Measurements from ENCODE around the gene TMEM132D.
A peak's percentile ranks its signal among the peaks of the same experiment; 100 is the strongest.
"Not testable (repeated sequence)": the region's sequence is repeated elsewhere in the genome, so short reads cannot be mapped to it uniquely, and the experiment has no call there.

TMEM132D gene

DNA sequence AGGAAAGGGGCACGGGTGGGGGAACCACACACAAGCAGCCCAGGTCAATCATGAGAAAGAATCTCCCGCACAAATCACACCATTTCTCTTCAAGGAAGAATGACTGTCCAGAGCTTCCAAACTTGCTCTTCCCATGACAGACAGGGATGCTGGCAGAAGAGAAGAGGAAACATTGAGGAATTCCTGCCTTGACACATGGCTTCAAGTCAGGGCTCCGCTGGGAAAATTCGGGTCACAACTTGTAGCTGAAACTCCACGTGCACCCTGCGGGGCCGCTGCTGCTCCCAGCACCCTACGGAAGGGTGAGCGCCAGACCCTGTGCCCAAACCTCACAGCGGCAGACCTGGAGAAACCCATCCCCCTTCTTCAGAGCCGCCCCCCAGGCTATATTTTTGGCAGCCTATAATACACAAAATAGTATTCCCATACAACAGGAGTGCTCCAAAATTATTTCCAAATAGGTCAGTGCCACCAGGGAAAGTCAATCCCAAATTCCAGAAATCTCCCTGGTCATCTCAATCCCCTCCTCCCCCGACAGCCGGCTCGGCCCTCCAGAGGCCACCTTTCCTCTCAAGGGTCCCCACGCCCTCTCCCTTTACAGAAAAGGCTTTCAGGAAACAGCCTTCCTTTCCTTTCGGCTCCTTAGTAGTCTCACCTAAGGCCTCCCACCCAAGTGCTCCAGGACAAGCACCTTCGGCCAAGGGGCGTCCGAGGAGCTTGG, 1.3 kb downstream of the TMEM132D start:
- Histone ChIP-seq H3K4me1 (ENCODE audit: insufficient read depth, low read length) (peaks cover 11% of the 10 kb centered on the region; the same call in 1 of the 2 replicates), H3K27ac (ENCODE audit: low read length) (no peak overlapping the region), H3K27me3 (ENCODE audit: insufficient read depth, low read length) (peaks cover 74% of the 10 kb centered on the region), H3K9ac (ENCODE audit: low read depth, low read length) (peak overlapping the region; percentile 59; the same call in 1 of the 2 replicates), H3K4me3 (ENCODE audit: low read length) (peak overlapping the region; percentile 84), H3K9me3 (ENCODE audit: insufficient read depth, low read depth, low read length) (no peaks in the 10 kb centered on the region), H3K36me3 (ENCODE audit: insufficient read depth, low read depth, low read length) (no peaks in the 10 kb centered on the region)

DNA sequence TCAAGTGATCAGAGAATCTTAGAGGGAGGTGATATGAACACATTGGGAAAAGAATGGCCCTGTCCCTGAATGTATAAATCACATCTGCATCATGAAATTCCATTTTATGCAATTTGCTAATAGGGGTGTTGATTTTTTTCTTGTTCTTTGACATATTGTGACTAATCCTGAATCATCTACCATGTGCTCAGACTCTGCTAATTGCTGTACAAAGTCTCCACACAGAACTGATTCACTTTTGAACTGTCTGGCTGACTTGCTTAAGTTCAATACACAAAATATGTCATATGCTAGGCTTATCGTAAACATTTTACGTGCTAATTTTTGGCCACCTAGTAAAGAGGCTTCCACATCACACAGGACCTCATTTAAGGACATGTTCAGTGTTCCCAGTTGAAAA, 2.6 kb downstream of the TMEM132D start:
- no peaks in the 10 kb centered on the region for H3K36me3 ChIP-seq (ENCODE audit: insufficient read depth, low read depth, low read length)
- H3K27me3 ChIP-seq (ENCODE audit: insufficient read depth, low read length), result peaks cover 61% of the 10 kb centered on the region
- H3K4me3 ChIP-seq (ENCODE audit: low read length), result peak overlapping the region; percentile 84; the same call in 1 of the 2 replicates
- no peaks in the 10 kb centered on the region for H3K9me3 ChIP-seq (ENCODE audit: insufficient read depth, low read depth, low read length)
- no peak overlapping the region for H3K9ac ChIP-seq (ENCODE audit: low read depth, low read length)
- no peak overlapping the region for H3K27ac ChIP-seq (ENCODE audit: low read length)
- H3K4me1 ChIP-seq (ENCODE audit: insufficient read depth, low read length), result peaks cover 15% of the 10 kb centered on the region; the same call in 1 of the 2 replicates

DNA sequence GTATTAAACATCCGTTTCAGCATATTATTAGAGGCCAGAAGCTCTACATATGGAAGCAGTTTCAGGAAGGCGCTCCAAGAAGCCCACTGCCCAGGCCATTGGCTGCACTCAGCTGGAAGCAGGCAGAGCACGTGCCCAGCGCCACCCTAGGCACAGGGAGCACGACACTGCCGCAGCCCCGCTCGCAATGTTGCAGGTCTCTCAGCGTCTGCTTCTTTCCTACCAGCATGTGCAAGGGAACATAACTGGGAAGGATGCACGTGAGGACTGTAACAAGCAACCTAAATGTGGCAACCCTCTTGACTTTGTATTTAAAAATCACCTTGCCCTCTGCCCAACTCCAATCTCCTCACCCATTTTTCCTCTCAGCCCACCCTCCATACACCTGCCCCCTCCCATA, 3.5 kb downstream of the TMEM132D start:
- H3K4me3 ChIP-seq (ENCODE audit: low read length), result no peak overlapping the region
- H3K9me3 ChIP-seq (ENCODE audit: insufficient read depth, low read depth, low read length), result no peaks in the 10 kb centered on the region
- H3K27me3 ChIP-seq (ENCODE audit: insufficient read depth, low read length), result peaks cover 51% of the 10 kb centered on the region
- H3K9ac ChIP-seq (ENCODE audit: low read depth, low read length), result no peak overlapping the region
- H3K4me1 ChIP-seq (ENCODE audit: insufficient read depth, low read length), result peaks cover 15% of the 10 kb centered on the region; the same call in 1 of the 2 replicates
- H3K27ac ChIP-seq (ENCODE audit: low read length), result no peak overlapping the region
- no peaks in the 10 kb centered on the region for H3K36me3 ChIP-seq (ENCODE audit: insufficient read depth, low read depth, low read length)

- H3K27me3 ChIP-seq (ENCODE audit: insufficient read depth, low read length), result peaks cover 39% of the 10 kb centered on the region
- H3K9ac ChIP-seq (ENCODE audit: low read depth, low read length); H3K9me3 ChIP-seq (ENCODE audit: insufficient read depth, low read depth, low read length); H3K27ac ChIP-seq (ENCODE audit: low read length); H3K36me3 ChIP-seq (ENCODE audit: insufficient read depth, low read depth, low read length); H3K4me3 ChIP-seq (ENCODE audit: low read length): not testable (repeated sequence)
- peaks cover 15% of the 10 kb centered on the region; the same call in 1 of the 2 replicates for H3K4me1 ChIP-seq (ENCODE audit: insufficient read depth, low read length)
Measured at GRCh38 chr12:129899045-129899444, 4.8 kb downstream of the TMEM132D start.

GRCh38 chr12:129893691-129894090, 10.1 kb downstream of the TMEM132D start:
- no peak overlapping the region for H3K4me3 ChIP-seq (ENCODE audit: low read length)
- H3K9ac ChIP-seq (ENCODE audit: low read depth, low read length), result no peak overlapping the region
- H3K4me1 ChIP-seq (ENCODE audit: insufficient read depth, low read length), result 0 out of 2 replicates have a peak, but pooled peaks cover 4% of the 10 kb centered on the region
- no peaks in the 10 kb centered on the region for H3K9me3 ChIP-seq (ENCODE audit: insufficient read depth, low read depth, low read length)
- no peaks in the 10 kb centered on the region for H3K27me3 ChIP-seq (ENCODE audit: insufficient read depth, low read length)
- H3K27ac ChIP-seq (ENCODE audit: low read length), result no peak overlapping the region
- H3K36me3 ChIP-seq (ENCODE audit: insufficient read depth, low read depth, low read length), result no peaks in the 10 kb centered on the region; the same call in 1 of the 2 replicates

- no peak overlapping the region for H3K9ac ChIP-seq (ENCODE audit: low read depth, low read length)
- H3K36me3 ChIP-seq (ENCODE audit: insufficient read depth, low read depth, low read length), result no peaks in the 10 kb centered on the region; the same call in 1 of the 2 replicates
- no peaks in the 10 kb centered on the region for H3K27me3 ChIP-seq (ENCODE audit: insufficient read depth, low read length)
- H3K9me3 ChIP-seq (ENCODE audit: insufficient read depth, low read depth, low read length), result no peaks in the 10 kb centered on the region; the same call in 1 of the 2 replicates
- no peak overlapping the region for H3K27ac ChIP-seq (ENCODE audit: low read length)
- H3K4me1 ChIP-seq (ENCODE audit: insufficient read depth, low read length), result no peaks in the 10 kb centered on the region
- no peak overlapping the region for H3K4me3 ChIP-seq (ENCODE audit: low read length)
Measured at GRCh38 chr12:129887101-129887500, 16.7 kb downstream of the TMEM132D start.

GRCh38 chr12:129886541-129886940, 17.3 kb downstream of the TMEM132D start:
- H3K27ac ChIP-seq (ENCODE audit: low read length), result no peak overlapping the region
- no peaks in the 10 kb centered on the region for H3K27me3 ChIP-seq (ENCODE audit: insufficient read depth, low read length)
- no peaks in the 10 kb centered on the region; the same call in 1 of the 2 replicates for H3K36me3 ChIP-seq (ENCODE audit: insufficient read depth, low read depth, low read length)
- H3K4me1 ChIP-seq (ENCODE audit: insufficient read depth, low read length), result no peaks in the 10 kb centered on the region
- no peaks in the 10 kb centered on the region; the same call in 1 of the 2 replicates for H3K9me3 ChIP-seq (ENCODE audit: insufficient read depth, low read depth, low read length)
- H3K4me3 ChIP-seq (ENCODE audit: low read length), result no peak overlapping the region
- H3K9ac ChIP-seq (ENCODE audit: low read depth, low read length), result no peak overlapping the region

DNA sequence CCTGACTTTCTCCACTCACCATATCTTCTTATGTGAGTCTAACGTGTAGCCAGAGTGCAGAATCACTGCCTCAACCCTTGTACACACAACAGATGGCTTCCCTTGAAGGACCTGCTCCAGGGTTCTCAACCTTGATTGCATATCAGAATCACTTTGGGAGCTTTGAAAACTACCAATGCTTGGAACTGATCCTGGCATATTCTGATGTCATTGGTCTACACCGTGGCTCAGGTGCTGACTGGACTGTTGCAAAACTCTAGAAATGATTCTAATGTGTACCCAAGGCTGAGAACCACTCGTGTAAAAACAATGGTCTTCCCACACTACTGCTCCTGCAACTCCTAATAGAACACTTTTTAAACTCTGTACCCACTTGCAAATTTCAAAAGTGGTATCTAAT, 18.5 kb downstream of the TMEM132D start:
- H3K4me1 ChIP-seq (ENCODE audit: insufficient read depth, low read length), result no peaks in the 10 kb centered on the region
- H3K9me3 ChIP-seq (ENCODE audit: insufficient read depth, low read depth, low read length), result no peaks in the 10 kb centered on the region; the same call in 1 of the 2 replicates
- H3K27ac ChIP-seq (ENCODE audit: low read length), result no peak overlapping the region
- H3K36me3 ChIP-seq (ENCODE audit: insufficient read depth, low read depth, low read length), result no peaks in the 10 kb centered on the region
- no peak overlapping the region for H3K9ac ChIP-seq (ENCODE audit: low read depth, low read length)
- no peaks in the 10 kb centered on the region for H3K27me3 ChIP-seq (ENCODE audit: insufficient read depth, low read length)
- no peak overlapping the region for H3K4me3 ChIP-seq (ENCODE audit: low read length)

DNA sequence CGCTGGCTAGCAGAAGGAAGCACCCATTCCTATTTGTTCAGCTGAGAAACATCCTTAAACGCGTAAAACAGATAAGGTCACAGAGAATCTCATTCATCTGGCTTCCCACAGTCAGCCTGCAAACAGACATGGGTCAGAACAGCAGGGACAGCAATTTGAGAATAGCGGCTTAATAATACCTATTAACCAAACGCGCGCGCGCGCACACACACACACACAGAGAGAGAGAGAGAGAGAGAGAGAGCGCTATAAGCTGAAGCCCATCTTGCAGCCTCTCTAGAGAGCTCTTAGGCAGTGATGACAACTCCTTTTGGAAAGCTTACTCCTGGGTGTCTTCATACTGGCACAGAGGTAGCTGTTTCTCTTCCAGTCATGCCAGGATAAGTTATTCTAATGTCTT, 26.4 kb downstream of the TMEM132D start:
- Histone ChIP-seq H3K4me3 (ENCODE audit: low read length) (no peak overlapping the region), H3K9ac (ENCODE audit: low read depth, low read length) (no peak overlapping the region), H3K27me3 (ENCODE audit: insufficient read depth, low read length) (no peaks in the 10 kb centered on the region), H3K27ac (ENCODE audit: low read length) (no peak overlapping the region), H3K4me1 (ENCODE audit: insufficient read depth, low read length) (peaks cover 16% of the 10 kb centered on the region; the same call in 1 of the 2 replicates), H3K36me3 (ENCODE audit: insufficient read depth, low read depth, low read length) (no peaks in the 10 kb centered on the region), H3K9me3 (ENCODE audit: insufficient read depth, low read depth, low read length) (no peaks in the 10 kb centered on the region; the same call in 1 of the 2 replicates)

GRCh38 chr12:129873833-129874208, 30.0 kb downstream of the TMEM132D start:
- peaks cover 47% of the 10 kb centered on the region for H3K4me1 ChIP-seq (ENCODE audit: insufficient read depth, low read length)
- no peaks in the 10 kb centered on the region; the same call in 1 of the 2 replicates for H3K27me3 ChIP-seq (ENCODE audit: insufficient read depth, low read length)
- peak overlapping the region; percentile 27; the same call in 1 of the 2 replicates for H3K4me3 ChIP-seq (ENCODE audit: low read length)
- no peak overlapping the region for H3K27ac ChIP-seq (ENCODE audit: low read length)
- peak overlapping the region; percentile 47; the same call in 1 of the 2 replicates for H3K9ac ChIP-seq (ENCODE audit: low read depth, low read length)
- no peaks in the 10 kb centered on the region for H3K36me3 ChIP-seq (ENCODE audit: insufficient read depth, low read depth, low read length)
- no peaks in the 10 kb centered on the region for H3K9me3 ChIP-seq (ENCODE audit: insufficient read depth, low read depth, low read length)

DNA sequence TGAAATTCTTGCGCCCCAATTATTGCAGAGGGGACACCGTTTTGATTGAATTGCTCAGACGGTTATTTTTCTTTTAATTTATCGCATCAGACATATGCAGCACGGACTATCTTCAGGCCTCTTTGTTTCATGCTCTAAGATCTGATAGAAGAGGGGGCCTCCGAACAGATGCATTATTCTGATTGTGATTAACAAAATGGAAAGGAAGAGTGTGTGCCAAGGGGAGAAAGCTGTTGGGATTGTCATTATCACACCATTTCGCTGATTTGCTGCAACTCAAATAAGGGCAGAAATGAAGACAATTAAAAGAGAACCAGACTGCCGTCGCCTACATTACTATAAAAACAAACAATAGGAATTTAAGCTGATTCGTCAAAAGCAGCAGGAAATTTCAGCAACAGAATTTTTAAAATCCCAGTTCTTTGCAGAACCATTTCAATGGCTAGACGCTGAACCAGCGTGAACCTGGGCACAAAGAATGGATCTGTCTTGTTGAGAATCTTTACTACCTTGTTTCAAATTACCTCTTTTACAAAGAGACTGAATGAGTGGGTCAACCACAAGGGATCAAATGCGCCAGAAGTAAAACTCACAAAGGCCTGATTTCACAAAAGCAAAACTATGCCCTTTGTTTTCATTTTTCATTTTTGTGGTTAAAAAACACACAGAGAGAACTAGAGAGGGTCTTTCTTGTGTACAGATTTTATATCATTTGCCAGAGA, 30.6 kb downstream of the TMEM132D start:
- Histone ChIP-seq H3K4me3 (ENCODE audit: low read length) (peak overlapping the region; percentile 27; the same call in 1 of the 2 replicates), H3K4me1 (ENCODE audit: insufficient read depth, low read length) (peaks cover 48% of the 10 kb centered on the region), H3K9ac (ENCODE audit: low read depth, low read length) (peak overlapping the region; percentile 47; the same call in 1 of the 2 replicates), H3K27me3 (ENCODE audit: insufficient read depth, low read length) (no peaks in the 10 kb centered on the region; the same call in 1 of the 2 replicates), H3K27ac (ENCODE audit: low read length) (no peak overlapping the region), H3K9me3 (ENCODE audit: insufficient read depth, low read depth, low read length) (no peaks in the 10 kb centered on the region), H3K36me3 (ENCODE audit: insufficient read depth, low read depth, low read length) (no peaks in the 10 kb centered on the region)
